Mesenchymal stem cell (in vitro differentiated cells and primary cell): ENCODE data around the gene NRARP.

ENCODE experiments used
- DNase-seq: peaks from one replicate; pipeline ENCODE4 v3.0.0-alpha.2; 2013
- H2AFZ ChIP-seq: one replicate; pipeline ENCODE4 v1.6.1; 2013; ENCODE audit warnings: low read depth, mild to moderate bottlenecking, control low read depth, inconsistent platforms, low read length, moderate library complexity
- H2AK5ac ChIP-seq: 2 replicates; pipeline ENCODE4 v1.6.1; 2013; ENCODE audit warnings: low read length, moderate library complexity, mild to moderate bottlenecking, inconsistent platforms; ENCODE audit not compliant: severe bottlenecking
- H2BK120ac ChIP-seq: one replicate; pipeline ENCODE4 v1.6.1; 2013; ENCODE audit warnings: low read depth, mild to moderate bottlenecking, inconsistent platforms, low read length, moderate library complexity
- H2BK12ac ChIP-seq, 2 experiments: one replicate each; pipeline ENCODE4 v1.6.1; 2013; ENCODE audit warnings: inconsistent platforms in 2 of 2, low read length in 2 of 2, mild to moderate bottlenecking in 2 of 2, moderate library complexity in 2 of 2, control low read depth in 1 of 2
- H2BK15ac ChIP-seq: one replicate; pipeline ENCODE4 v1.6.1; 2013; ENCODE audit warnings: mild to moderate bottlenecking, low read depth, inconsistent platforms; ENCODE audit not compliant: poor library complexity, severe bottlenecking
- H2BK5ac ChIP-seq: 2 replicates; pipeline ENCODE4 v1.6.1; 2013; ENCODE audit warnings: low read depth, mild to moderate bottlenecking, low read length, control low read depth, inconsistent platforms; ENCODE audit not compliant: poor library complexity, severe bottlenecking
- H3K14ac ChIP-seq, 2 experiments: one replicate each; pipeline ENCODE4 v1.6.1; 2013; ENCODE audit warnings: inconsistent platforms in 2 of 2, low read length in 2 of 2, control low read depth in 1 of 2, mild to moderate bottlenecking in 1 of 2, moderate library complexity in 1 of 2
- H3K18ac ChIP-seq, 2 experiments: one replicate each; pipeline ENCODE4 v1.6.1; 2013; ENCODE audit warnings: inconsistent platforms in 2 of 2, low read length in 2 of 2, control low read depth in 1 of 2, low read depth in 1 of 2, mild to moderate bottlenecking in 1 of 2
- H3K23ac ChIP-seq, 2 experiments: one replicate each; pipeline ENCODE4 v1.6.1; 2013; ENCODE audit warnings: inconsistent platforms in 2 of 2, low read length in 2 of 2, mild to moderate bottlenecking in 2 of 2, moderate library complexity in 2 of 2, control low read depth in 1 of 2
- H3K27ac ChIP-seq: 2 replicates; pipeline ENCODE4 v1.5.1; 2013; ENCODE audit warnings: mild to moderate bottlenecking, moderate library complexity, low read length, control low read depth, inconsistent platforms; ENCODE audit not compliant: poor library complexity, severe bottlenecking
- H3K27me3 ChIP-seq, 2 experiments: 2 replicates each; pipeline versions ENCODE4 v1.6.1 to v1.7.0; 2013; ENCODE audit warnings: low read length in 2 of 2, mild to moderate bottlenecking in 2 of 2, moderate library complexity in 2 of 2, control low read depth in 1 of 2, inconsistent platforms in 1 of 2; ENCODE audit not compliant: control insufficient read depth in 1 of 2, insufficient read depth in 1 of 2
- H3K36me3 ChIP-seq, 2 experiments: 2 replicates each; pipeline versions ENCODE4 v1.6.1 to v1.7.0; 2013; ENCODE audit warnings: low read length in 2 of 2, control low read depth in 1 of 2, inconsistent platforms in 1 of 2, low read depth in 1 of 2, mild to moderate bottlenecking in 1 of 2; ENCODE audit not compliant: insufficient read depth in 2 of 2, control insufficient read depth in 1 of 2
- H3K4ac ChIP-seq, 2 experiments: one replicate each; pipeline ENCODE4 v1.6.1; 2013; ENCODE audit warnings: inconsistent platforms in 2 of 2, low read length in 2 of 2, mild to moderate bottlenecking in 2 of 2, moderate library complexity in 2 of 2, control low read depth in 1 of 2, low read depth in 1 of 2
- H3K4me1 ChIP-seq: 2 replicates; pipeline ENCODE4 v1.6.1; 2013; ENCODE audit warnings: low read depth, low read length, control low read depth; ENCODE audit not compliant: control insufficient read depth, insufficient read depth
- H3K4me2 ChIP-seq: 2 replicates; pipeline ENCODE4 v1.6.1; 2013; ENCODE audit warnings: low read length, mild to moderate bottlenecking, inconsistent platforms; ENCODE audit not compliant: poor library complexity, severe bottlenecking
- H3K4me3 ChIP-seq, 2 experiments: 2 replicates each; pipeline versions ENCODE4 v1.5.1 to v1.7.0; 2013; ENCODE audit warnings: low read length in 2 of 2, mild to moderate bottlenecking in 2 of 2, control low read depth in 1 of 2, low read depth in 1 of 2; ENCODE audit not compliant: insufficient read depth in 1 of 2
- H3K79me1 ChIP-seq: replicated peaks from 2 replicates; pipeline ENCODE4 v1.6.1; 2013; ENCODE audit warnings: mild to moderate bottlenecking, control low read depth, low read length, inconsistent platforms; ENCODE audit not compliant: poor library complexity, severe bottlenecking
- H3K9ac ChIP-seq: 2 replicates; pipeline ENCODE4 v1.7.0; 2013; ENCODE audit warnings: mild to moderate bottlenecking, low read length, moderate library complexity
- H3K9me3 ChIP-seq: 2 replicates; pipeline ENCODE4 v1.7.0; 2013; ENCODE audit warnings: mild to moderate bottlenecking, low read length; ENCODE audit not compliant: control insufficient read depth
- H4K8ac ChIP-seq: one replicate; pipeline ENCODE4 v1.6.1; 2013; ENCODE audit warnings: inconsistent platforms, mild to moderate bottlenecking, low read length, moderate library complexity
- H4K91ac ChIP-seq: one replicate; pipeline ENCODE4 v1.6.1; 2013; ENCODE audit warnings: mild to moderate bottlenecking, low read length, inconsistent platforms
- WGBS: methylation state at CpG from one replicate; pipeline ENCODE4 v1.1.7; 2013; ENCODE audit warnings: mixed read lengths; 5-methylcytosine and 5-hydroxymethylcytosine counted together

Gene NRARP

GRCh38 chr9:137311171-137311985, 9.3 kb upstream of the NRARP start:
- Histone ChIP-seq H2AFZ (no peak overlapping the region), H3K27me3 (peaks cover 4 to 66% of the 10 kb centered on the region in 2 experiments), H3K4ac (no peak overlapping the region), H3K23ac (no peak overlapping the region), H3K9ac (no peak overlapping the region), H2BK12ac (no peak overlapping the region), H3K14ac (no peak overlapping the region), H2BK15ac (peak overlapping the region; percentile 40), H2BK5ac (no peak overlapping the region), H3K4me2 (no peak overlapping the region), H3K79me1 (no peaks in the 10 kb centered on the region), H3K9me3 (no peaks in the 10 kb centered on the region), H3K4me3 (no peak overlapping the region), H4K8ac (no peak overlapping the region), H3K36me3 (no peaks in the 10 kb centered on the region), H2BK120ac (no peak overlapping the region), H4K91ac (peak overlapping the region; percentile 25), H3K18ac (no peak overlapping the region), H3K27ac (no peak overlapping the region), H2AK5ac (no peak overlapping the region), H3K4me1 (peaks cover 15% of the 10 kb centered on the region)
- WGBS: 80% methylated on average over 26 of the region's 27 CpGs
- no peak for DNase-seq

GRCh38 chr9:137310189-137311052, 8.3 kb upstream of the NRARP start:
- Histone ChIP-seq H2AK5ac (no peak overlapping the region), H3K36me3 (no peaks in the 10 kb centered on the region), H3K23ac (no peak overlapping the region), H3K4me2 (no peak overlapping the region), H3K79me1 (no peaks in the 10 kb centered on the region), H2BK12ac (no peak overlapping the region), H3K27me3 (peaks cover 4 to 73% of the 10 kb centered on the region in 2 experiments), H2BK15ac (no peak overlapping the region), H4K91ac (no peak overlapping the region), H3K9ac (no peak overlapping the region), H4K8ac (no peak overlapping the region), H3K14ac (no peak overlapping the region), H2BK5ac (no peak overlapping the region), H3K4ac (no peak overlapping the region), H3K18ac (no peak overlapping the region), H3K9me3 (no peaks in the 10 kb centered on the region), H3K27ac (no peak overlapping the region), H2AFZ (no peak overlapping the region), H3K4me3 (no peak overlapping the region), H2BK120ac (no peak overlapping the region), H3K4me1 (peaks cover 9% of the 10 kb centered on the region)
- WGBS: 86% methylated on average over 20 of the region's 20 CpGs
- DNase-seq: no peak

GRCh38 chr9:137309368-137310188, 7.5 kb upstream of the NRARP start:
- peak overlapping the region; percentile 40 for H4K91ac ChIP-seq
- no peak overlapping the region for H2BK12ac ChIP-seq
- H3K23ac ChIP-seq: no peak overlapping the region
- H2BK120ac ChIP-seq: no peak overlapping the region
- 86% methylated on average over 15 of the region's 15 CpGs for WGBS
- no peak overlapping the region for H3K4me3 ChIP-seq
- H3K4ac ChIP-seq: no peak overlapping the region
- H3K14ac ChIP-seq: no peak overlapping the region
- no peak overlapping the region for H2BK5ac ChIP-seq
- no peak overlapping the region for H2AFZ ChIP-seq
- H3K9ac ChIP-seq: no peak overlapping the region
- H3K79me1 ChIP-seq: no peaks in the 10 kb centered on the region
- no peaks in the 10 kb centered on the region for H3K36me3 ChIP-seq
- H2AK5ac ChIP-seq: no peak overlapping the region
- no peak overlapping the region for H3K18ac ChIP-seq
- DNase-seq: no peak
- peaks cover 4 to 73% of the 10 kb centered on the region in 2 experiments for H3K27me3 ChIP-seq
- H3K4me2 ChIP-seq: no peak overlapping the region
- no peak overlapping the region for H3K27ac ChIP-seq
- H3K4me1 ChIP-seq: peaks cover 12% of the 10 kb centered on the region
- no peaks in the 10 kb centered on the region for H3K9me3 ChIP-seq
- no peak overlapping the region for H2BK15ac ChIP-seq
- no peak overlapping the region for H4K8ac ChIP-seq
